ACC112 (cell line): ENCODE results near the gene KCNA4.

Source experiments
- H2AFZ ChIP-seq: fragments of 200-600 bp; sonication (generic); one replicate; pipeline ENCODE4 v1.6.0; 2017; ENCODE audit warnings: antibody characterized with exemption, low read length; ENCODE audit not compliant: unreplicated experiment
- H3K27ac ChIP-seq: fragments of 200-600 bp; sonication (generic); 2 replicates; pipeline ENCODE4 v1.5.1; 2014; ENCODE audit warnings: low read depth, mild to moderate bottlenecking, antibody characterized with exemption, low read length, moderate library complexity
- H3K27me3 ChIP-seq: fragments of 200-600 bp; sonication (generic); 2 replicates; pipeline ENCODE4 v1.6.1; 2014; ENCODE audit warnings: mild to moderate bottlenecking, antibody characterized with exemption, low read length, moderate library complexity, mixed read lengths; ENCODE audit not compliant: insufficient read depth
- H3K36me3 ChIP-seq: fragments of 200-600 bp; sonication (generic); 2 replicates; pipeline ENCODE4 v1.6.1; 2016; ENCODE audit warnings: mild to moderate bottlenecking, antibody characterized with exemption, low read length, moderate library complexity, mixed read lengths; ENCODE audit not compliant: insufficient read depth
- H3K4me1 ChIP-seq: fragments of 200-600 bp; sonication (generic); one replicate; pipeline ENCODE4 v1.6.1; 2016; ENCODE audit warnings: low read length, mixed read lengths; ENCODE audit not compliant: insufficient read depth, unreplicated experiment, control insufficient read depth
- H3K4me3 ChIP-seq: fragments of 200-600 bp; sonication (generic); 2 replicates; pipeline ENCODE4 v1.5.1; 2014; ENCODE audit warnings: mild to moderate bottlenecking, low read depth, low read length
- H3K79me2 ChIP-seq: fragments of 200-600 bp; sonication (generic); one replicate; pipeline ENCODE4 v1.6.0; 2016; ENCODE audit warnings: low read length; ENCODE audit not compliant: control insufficient read depth, unreplicated experiment, insufficient read depth

The KCNA4 gene

DNA sequence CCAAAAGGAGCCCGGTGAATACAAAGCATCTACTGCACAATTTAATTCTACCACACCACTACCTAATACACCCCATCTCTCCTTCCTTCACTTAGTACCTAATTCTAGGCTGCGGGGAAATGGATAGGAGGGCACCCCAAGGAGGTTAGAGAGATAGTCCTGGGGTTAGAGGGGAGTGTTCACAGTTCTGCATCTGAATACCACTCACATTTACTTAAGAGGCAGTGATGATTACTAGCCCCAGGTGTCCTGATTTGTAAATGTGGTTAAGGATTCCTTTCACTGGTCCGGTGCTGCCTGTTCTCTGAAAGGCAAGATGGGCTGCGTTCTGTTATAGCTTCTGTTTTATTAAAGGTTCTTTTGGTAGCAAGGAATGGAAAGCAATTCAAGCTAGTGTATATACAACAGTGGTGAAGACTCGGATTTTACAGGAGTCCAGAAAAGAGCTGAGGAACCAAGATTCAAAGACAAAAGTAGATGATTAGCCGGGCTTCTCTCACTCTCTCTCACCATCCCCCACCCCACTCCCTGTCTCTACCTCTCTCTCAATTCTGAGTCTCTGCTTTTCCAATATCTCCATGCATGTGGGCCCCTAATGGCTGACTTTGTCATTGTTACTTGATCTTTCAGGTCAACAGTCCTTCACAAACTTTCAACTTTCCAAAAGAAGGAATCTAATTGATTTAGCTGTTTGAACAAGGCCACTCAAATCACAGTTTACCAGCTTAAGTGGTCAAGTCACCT lies 8.7 kb upstream of the KCNA4 start:
- Histone ChIP-seq H2AFZ (no peak overlapping the region), H3K4me3 (no peak overlapping the region), H3K27ac (no peak overlapping the region), H3K27me3 (peaks cover 8% of the 10 kb centered on the region), H3K36me3 (no peaks in the 10 kb centered on the region), H3K4me1 (no peaks in the 10 kb centered on the region), H3K79me2 (no peaks in the 10 kb centered on the region)

DNA sequence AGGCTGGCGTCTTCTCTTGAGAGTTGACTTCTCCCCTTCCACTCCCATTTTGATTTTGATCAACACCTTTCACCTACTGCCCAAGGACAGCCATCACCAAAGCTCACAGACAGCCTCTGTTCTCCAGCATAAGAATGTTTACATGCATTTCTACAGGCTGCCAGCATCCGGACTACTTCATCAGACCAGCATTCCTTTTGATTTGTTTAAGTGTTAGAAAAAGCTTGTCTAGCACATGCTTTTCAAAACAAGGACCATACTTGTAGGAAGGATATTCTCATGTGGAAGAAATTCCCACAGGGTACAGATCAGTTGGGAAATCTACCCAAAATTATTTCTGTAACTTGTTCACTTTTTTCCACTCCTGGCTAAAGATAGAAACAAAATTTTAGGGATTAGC lies 6.2 kb upstream of the KCNA4 start:
- no peaks in the 10 kb centered on the region for H3K4me1 ChIP-seq
- H2AFZ ChIP-seq: no peak overlapping the region
- H3K36me3 ChIP-seq: no peaks in the 10 kb centered on the region
- H3K27me3 ChIP-seq: peaks cover 18% of the 10 kb centered on the region
- H3K4me3 ChIP-seq: no peak overlapping the region
- H3K27ac ChIP-seq: no peak overlapping the region
- no peaks in the 10 kb centered on the region for H3K79me2 ChIP-seq

DNA sequence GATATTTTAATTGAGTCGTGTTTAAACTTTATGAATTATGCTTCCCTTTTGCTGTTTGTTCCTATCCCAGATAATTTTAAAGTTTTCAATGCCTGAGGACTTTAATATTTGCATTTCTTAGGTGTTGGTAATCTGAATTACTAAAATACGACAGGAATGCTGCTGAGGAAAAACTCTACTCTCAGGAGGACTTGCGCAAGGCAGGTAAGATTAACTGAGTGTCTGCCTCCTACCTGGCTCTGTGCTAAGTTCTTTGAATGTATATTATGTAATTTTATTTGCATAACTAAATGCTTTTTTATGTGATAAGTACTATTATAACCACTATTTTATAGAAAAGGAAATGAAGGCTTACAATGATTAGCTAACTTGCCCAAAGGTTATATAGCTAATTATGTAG lies 2.7 kb upstream of the KCNA4 start:
- H3K4me1 ChIP-seq: no peaks in the 10 kb centered on the region
- no peaks in the 10 kb centered on the region for H3K79me2 ChIP-seq
- peaks cover 54% of the 10 kb centered on the region for H3K27me3 ChIP-seq

GRCh38 chr11:30018495-30018894 lies 1.7 kb upstream of the KCNA4 start:
- peaks cover 60% of the 10 kb centered on the region for H3K27me3 ChIP-seq
- no peaks in the 10 kb centered on the region for H3K4me1 ChIP-seq
- no peak overlapping the region for H3K27ac ChIP-seq
- no peak overlapping the region for H2AFZ ChIP-seq
- no peak overlapping the region for H3K4me3 ChIP-seq
- no peaks in the 10 kb centered on the region for H3K36me3 ChIP-seq
- no peaks in the 10 kb centered on the region for H3K79me2 ChIP-seq

More for the DNA sequence above, 2.7 kb upstream of the KCNA4 start:
- no peak overlapping the region for H3K4me3 ChIP-seq
- H3K27ac ChIP-seq: no peak overlapping the region
- H2AFZ ChIP-seq: no peak overlapping the region
- H3K36me3 ChIP-seq: no peaks in the 10 kb centered on the region

- H2AFZ ChIP-seq: no peak overlapping the region
- H3K27ac ChIP-seq: no peak overlapping the region
- no peaks in the 10 kb centered on the region for H3K4me1 ChIP-seq
- H3K79me2 ChIP-seq: no peaks in the 10 kb centered on the region
- H3K36me3 ChIP-seq: no peaks in the 10 kb centered on the region
- no peak overlapping the region for H3K4me3 ChIP-seq
- peaks cover 65% of the 10 kb centered on the region for H3K27me3 ChIP-seq
Measured at GRCh38 chr11:30017445-30017895, 640 bp upstream of the KCNA4 start.

- Histone ChIP-seq H3K79me2 (no peaks in the 10 kb centered on the region), H3K36me3 (no peaks in the 10 kb centered on the region), H3K4me3 (no peak overlapping the region), H3K4me1 (no peaks in the 10 kb centered on the region), H2AFZ (no peak overlapping the region), H3K27me3 (peaks cover 65% of the 10 kb centered on the region), H3K27ac (no peak overlapping the region)
Measured at GRCh38 chr11:30015725-30016412, 961 bp downstream of the KCNA4 start.

GRCh38 chr11:30012346-30012745 lies 4.5 kb downstream of the KCNA4 start:
- H3K27ac ChIP-seq: no peak overlapping the region
- H3K79me2 ChIP-seq: no peaks in the 10 kb centered on the region
- H3K4me1 ChIP-seq: no peaks in the 10 kb centered on the region
- peaks cover 40% of the 10 kb centered on the region for H3K27me3 ChIP-seq
- no peak overlapping the region for H3K4me3 ChIP-seq
- H2AFZ ChIP-seq: no peak overlapping the region
- no peaks in the 10 kb centered on the region for H3K36me3 ChIP-seq

DNA sequence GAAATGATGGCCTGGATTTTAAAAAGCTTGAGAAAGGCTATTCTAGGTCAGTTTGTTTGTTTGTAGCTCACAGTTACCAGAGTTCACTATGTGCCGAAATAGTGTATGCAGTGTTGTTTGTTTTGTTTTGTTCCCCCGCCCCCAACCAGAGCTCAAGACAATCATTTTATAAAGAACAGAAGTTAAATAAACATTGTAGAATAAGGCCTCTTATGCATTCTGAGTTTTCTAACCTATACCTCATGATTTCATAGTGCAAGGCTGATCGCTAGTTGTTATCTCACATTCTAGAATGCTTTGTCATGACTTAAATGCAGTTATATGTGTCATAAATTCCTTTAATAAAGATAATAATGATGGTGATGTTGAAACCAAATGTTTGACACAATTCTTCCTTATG lies 7.8 kb downstream of the KCNA4 start:
- Histone ChIP-seq H3K79me2 (no peaks in the 10 kb centered on the region), H3K27me3 (peaks cover 7% of the 10 kb centered on the region; the same call in 1 of the 2 replicates), H3K4me1 (no peaks in the 10 kb centered on the region), H2AFZ (no peak overlapping the region), H3K27ac (no peak overlapping the region), H3K36me3 (no peaks in the 10 kb centered on the region), H3K4me3 (no peak overlapping the region)

GRCh38 chr11:30006876-30007275 lies 10.0 kb downstream of the KCNA4 start:
- no peak overlapping the region for H2AFZ ChIP-seq
- peaks cover 7% of the 10 kb centered on the region; the same call in 1 of the 2 replicates for H3K27me3 ChIP-seq
- no peaks in the 10 kb centered on the region for H3K79me2 ChIP-seq
- no peaks in the 10 kb centered on the region for H3K36me3 ChIP-seq
- no peak overlapping the region for H3K27ac ChIP-seq
- no peak overlapping the region for H3K4me3 ChIP-seq
- no peaks in the 10 kb centered on the region for H3K4me1 ChIP-seq

- Histone ChIP-seq H3K4me1 (no peaks in the 10 kb centered on the region), H3K4me3 (no peak overlapping the region), H3K79me2 (no peaks in the 10 kb centered on the region), H2AFZ (no peak overlapping the region), H3K36me3 (no peaks in the 10 kb centered on the region), H3K27me3 (peaks cover 7% of the 10 kb centered on the region; the same call in 1 of the 2 replicates), H3K27ac (no peak overlapping the region)
Measured at GRCh38 chr11:30002157-30002785, 14.6 kb downstream of the KCNA4 start.
